ENCODE data around the gene MAP1S. TPM values are rescaled to one million over a fixed set of nuclear protein-coding genes. Genes with fewer than 3 reads are reported as not detected.

Gene MAP1S
- polyA plus RNA-seq, 1 of the 3 experiments (the other 2 are of a cell fraction), result 18.4 TPM

- Histone ChIP-seq H3K36me3 (replicated peaks in 1 of 2; ENCODE audit: control insufficient read depth in 1 of 2, insufficient read depth in 2 of 2, low read length in 1 of 2) (peaks cover 10 to 23% of the 10 kb centered on the region in 2 experiments), H3K9me3 (no peaks in the 10 kb centered on the region), H4K20me1 (ENCODE audit: insufficient read depth) (peaks cover 33% of the 10 kb centered on the region), H2AFZ (ENCODE audit: low read depth) (no peak overlapping the region), H3K9me2 (no peaks in the 10 kb centered on the region), H3K27ac (ENCODE audit: low read depth in 2 of 2, low read length in 1 of 2) (no peak overlapping the region), H3F3A (replicated peaks; ENCODE audit: insufficient read depth) (no peaks in the 10 kb centered on the region), H3K79me2 (ENCODE audit: insufficient read depth) (peaks cover 34% of the 10 kb centered on the region), H3K27me3 (ENCODE audit: insufficient read depth) (no peaks in the 10 kb centered on the region), H3K4me2 (peak overlapping the region; percentile 96), H3K4me3 (ENCODE audit: low read depth in 2 of 2, low read length in 1 of 2) (peak overlapping the region in 1 of 2 experiments; percentile 82; a peak in 1 of 4 replicates), H3K4me1 (ENCODE audit: control insufficient read depth in 1 of 2, insufficient read depth in 2 of 2, low read depth in 1 of 2, low read length in 1 of 2) (peaks cover 16 to 20% of the 10 kb centered on the region in 2 experiments; a peak in 2 of 4 replicates), H3K9ac (no peak overlapping the region)
- 92% methylated on average over 12 of the region's 12 CpGs for WGBS (ENCODE audit: low lambda C conversion rate)
- TF ChIP-seq JUND (IDR thresholded peaks at IDR 0.05) (no peak), RFX5 (IDR thresholded peaks at IDR 0.05; ENCODE audit: low read length) (no peak), ELF1 (IDR thresholded peaks at IDR 0.05) (no peak), SIN3A (IDR thresholded peaks at IDR 0.05; ENCODE audit: borderline replicate concordance, low read depth, low read length) (no peak), SMC3 (IDR thresholded peaks at IDR 0.05; ENCODE audit: low read depth, low read length) (no peak), NRF1 (IDR thresholded peaks at IDR 0.05; ENCODE audit: low read depth, low read length) (no peak), TAF1 (IDR thresholded peaks at IDR 0.05; ENCODE audit: borderline replicate concordance, low read depth, low read length) (no peak), GATA2 (CRISPR knock-in tag; IDR thresholded peaks at IDR 0.05) (no peak), USF2 (IDR thresholded peaks at IDR 0.05; ENCODE audit: borderline replicate concordance, low read depth, low read length) (no peak), MEF2A (IDR thresholded peaks at IDR 0.05; ENCODE audit: borderline replicate concordance, low read depth) (no peak), REST (IDR thresholded peaks at IDR 0.05; ENCODE audit: low read depth, low read length) (no peak), EZH2phosphoT487 (IDR thresholded peaks at IDR 0.05; ENCODE audit: borderline replicate concordance, low read depth) (no peak), GABPA (IDR thresholded peaks at IDR 0.05; ENCODE audit: low read depth) (no peak), ZBTB33 (IDR thresholded peaks at IDR 0.05; ENCODE audit: borderline replicate concordance, low read depth) (no peak), TCF12 (IDR thresholded peaks at IDR 0.05) (no peak), FOXM1 (IDR thresholded peaks at IDR 0.05; ENCODE audit: low read depth) (no peak), RXRA (IDR thresholded peaks at IDR 0.05; ENCODE audit: borderline replicate concordance, low read depth) (no peak), RCOR1 (IDR thresholded peaks at IDR 0.05; ENCODE audit: low read length) (no peak), USF1 (IDR thresholded peaks at IDR 0.05; ENCODE audit: borderline replicate concordance, low read depth) (no peak)
- POLR2A ChIA-PET, result no interaction called here
- no peak for DNase-seq
- CTCF ChIA-PET, result interaction anchor here (0.8 to 5.9 kb wide), 5 partner anchors 17 to 138 kb away, joined by 3 to 30 read pairs (median 3); partner anchors contain the start of gene RPL18A
Measured at GRCh38 chr19:17721111-17721628, 1.9 kb downstream of the MAP1S start.

Data from SK-N-SH (cell line).